Measurements from ENCODE around the gene FAM8A1.

- TF ChIP-seq, protein P1, sequence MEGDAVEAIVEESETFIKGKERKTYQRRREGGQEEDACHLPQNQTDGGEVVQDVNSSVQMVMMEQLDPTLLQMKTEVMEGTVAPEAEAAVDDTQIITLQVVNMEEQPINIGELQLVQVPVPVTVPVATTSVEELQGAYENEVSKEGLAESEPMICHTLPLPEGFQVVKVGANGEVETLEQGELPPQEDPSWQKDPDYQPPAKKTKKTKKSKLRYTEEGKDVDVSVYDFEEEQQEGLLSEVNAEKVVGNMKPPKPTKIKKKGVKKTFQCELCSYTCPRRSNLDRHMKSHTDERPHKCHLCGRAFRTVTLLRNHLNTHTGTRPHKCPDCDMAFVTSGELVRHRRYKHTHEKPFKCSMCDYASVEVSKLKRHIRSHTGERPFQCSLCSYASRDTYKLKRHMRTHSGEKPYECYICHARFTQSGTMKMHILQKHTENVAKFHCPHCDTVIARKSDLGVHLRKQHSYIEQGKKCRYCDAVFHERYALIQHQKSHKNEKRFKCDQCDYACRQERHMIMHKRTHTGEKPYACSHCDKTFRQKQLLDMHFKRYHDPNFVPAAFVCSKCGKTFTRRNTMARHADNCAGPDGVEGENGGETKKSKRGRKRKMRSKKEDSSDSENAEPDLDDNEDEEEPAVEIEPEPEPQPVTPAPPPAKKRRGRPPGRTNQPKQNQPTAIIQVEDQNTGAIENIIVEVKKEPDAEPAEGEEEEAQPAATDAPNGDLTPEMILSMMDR (IDR thresholded peaks at IDR 0.05), result peak; percentile 81 to 93 (median 86)
- TF ChIP-seq POLR2A (IDR thresholded peaks at IDR 0.05), result no peak
Measured at GRCh38 chr6:17584241-17584803, 15.8 kb upstream of the FAM8A1 start.

Measured in right lobe of liver (tissue), 4 donors.